Gastroesophageal sphincter (tissue), 3 donors: ENCODE measurements around the gene S1PR5.

ENCODE experiments used
- EP300 ChIP-seq: sonication (generic); formaldehyde crosslinking; IDR thresholded peaks from one replicate; pipeline ENCODE4 v1.6.1; 2017; ENCODE audit warnings: antibody characterized with exemption, mild to moderate bottlenecking
- POLR2A ChIP-seq, 2 donors: fragments of 450-650 bp; IDR thresholded peaks; one replicate each; pipeline ENCODE4 v1.6.1; 2017; ENCODE audit warnings: antibody characterized with exemption in 2 of 2, mild to moderate bottlenecking in 2 of 2, moderate library complexity in 1 of 2
- POLR2AphosphoS5 ChIP-seq: sonication (generic); formaldehyde crosslinking; IDR thresholded peaks from one replicate; pipeline ENCODE4 v1.6.1; 2017; ENCODE audit warnings: antibody characterized with exemption
- TF ChIP-seq, protein P1 (sequence below), 4 experiments: fragments of 200-600 bp in 2 of 4; fragments of 450-650 bp in 2 of 4; sonication (generic) in 1 of 4; IDR thresholded peaks; one replicate each; pipeline ENCODE4 v1.5.1; 2017 to 2019; ENCODE audit warnings: antibody characterized with exemption in 4 of 4, mild to moderate bottlenecking in 2 of 4, moderate library complexity in 2 of 4

- TF ChIP-seq, protein P1, sequence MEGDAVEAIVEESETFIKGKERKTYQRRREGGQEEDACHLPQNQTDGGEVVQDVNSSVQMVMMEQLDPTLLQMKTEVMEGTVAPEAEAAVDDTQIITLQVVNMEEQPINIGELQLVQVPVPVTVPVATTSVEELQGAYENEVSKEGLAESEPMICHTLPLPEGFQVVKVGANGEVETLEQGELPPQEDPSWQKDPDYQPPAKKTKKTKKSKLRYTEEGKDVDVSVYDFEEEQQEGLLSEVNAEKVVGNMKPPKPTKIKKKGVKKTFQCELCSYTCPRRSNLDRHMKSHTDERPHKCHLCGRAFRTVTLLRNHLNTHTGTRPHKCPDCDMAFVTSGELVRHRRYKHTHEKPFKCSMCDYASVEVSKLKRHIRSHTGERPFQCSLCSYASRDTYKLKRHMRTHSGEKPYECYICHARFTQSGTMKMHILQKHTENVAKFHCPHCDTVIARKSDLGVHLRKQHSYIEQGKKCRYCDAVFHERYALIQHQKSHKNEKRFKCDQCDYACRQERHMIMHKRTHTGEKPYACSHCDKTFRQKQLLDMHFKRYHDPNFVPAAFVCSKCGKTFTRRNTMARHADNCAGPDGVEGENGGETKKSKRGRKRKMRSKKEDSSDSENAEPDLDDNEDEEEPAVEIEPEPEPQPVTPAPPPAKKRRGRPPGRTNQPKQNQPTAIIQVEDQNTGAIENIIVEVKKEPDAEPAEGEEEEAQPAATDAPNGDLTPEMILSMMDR (IDR thresholded peaks at IDR 0.05), result no peak
- no peak for TF ChIP-seq POLR2A (IDR thresholded peaks at IDR 0.05)
- TF ChIP-seq EP300, result no peak
- TF ChIP-seq POLR2AphosphoS5, result no peak
These were observed 21.1 kb upstream of the S1PR5 start for GRCh38 chr19:10538204-10538983.
